Type B pancreatic cell (in vitro differentiated cells): ENCODE data around the gene IL12RB2. TPM values are rescaled to one million over a fixed set of nuclear protein-coding genes. Genes with fewer than 3 reads are reported as not detected.

Experiments used
- DNase-seq: peaks from one replicate; pipeline ENCODE4 v3.0.0; 2021; ENCODE audit warnings: mixed read lengths; ENCODE audit not compliant: unreplicated experiment; ENCODE audit errors: extremely low spot score
- H3K27ac Mint-ChIP-seq: 2 replicates; pipeline ENCODE4 v1.8.0; 2021; ENCODE audit warnings: mild to moderate bottlenecking, mixed read lengths
- H3K27me3 Mint-ChIP-seq: 2 replicates; pipeline ENCODE4 v1.8.0; 2021; ENCODE audit warnings: mixed read lengths
- H3K36me3 Mint-ChIP-seq: 2 replicates; pipeline ENCODE4 v1.8.0; 2021; ENCODE audit warnings: mixed read lengths
- H3K4me1 Mint-ChIP-seq: one replicate; pipeline ENCODE4 v1.8.0; 2021; ENCODE audit warnings: mixed read lengths; ENCODE audit not compliant: unreplicated experiment
- H3K4me3 Mint-ChIP-seq: 2 replicates; pipeline ENCODE4 v1.8.0; 2021; ENCODE audit warnings: mild to moderate bottlenecking, mixed read lengths
- H3K9me3 Mint-ChIP-seq: 2 replicates; pipeline ENCODE4 v1.8.0; 2021; ENCODE audit warnings: mixed read lengths
- total RNA-seq: library from RNA; stranded (reverse); gene quantifications from 2 replicates; pipeline ENCODE4 v1.2.1, GENCODE V29; 2021; ENCODE audit warnings: low replicate concordance
- TF ChIP-seq, protein P1 (sequence below): fragments of 200-600 bp; sonication (generic); conservative IDR thresholded peaks from 2 replicates; pipeline ENCODE4 v1.5.0; 2021; ENCODE audit warnings: antibody characterized with exemption, mild to moderate bottlenecking

IL12RB2 gene
- total RNA-seq, 1 donor from 2014 or later = 0.46 TPM

DNA sequence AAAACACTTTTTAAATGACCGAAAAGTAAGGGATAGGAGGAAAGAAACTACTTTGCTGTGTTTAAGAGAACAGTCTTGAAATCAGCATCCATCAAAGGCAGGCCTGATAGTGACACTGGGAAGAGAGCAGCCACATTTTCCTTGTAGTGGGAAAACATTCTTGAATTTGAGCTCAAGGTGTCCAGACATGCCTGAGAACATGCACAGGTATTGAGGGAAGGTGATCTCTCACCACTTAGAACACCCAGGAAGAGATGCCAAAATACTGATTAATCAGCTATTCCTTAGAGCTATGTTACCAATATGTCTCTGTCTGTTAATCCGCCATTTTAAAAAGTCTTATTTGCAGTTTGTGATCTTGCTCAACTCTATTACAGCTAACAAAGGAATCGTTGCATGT lies 25.9 kb downstream of the IL12RB2 start:
- H3K4me3 Mint-ChIP-seq = no peak overlapping the region
- TF ChIP-seq, protein P1, sequence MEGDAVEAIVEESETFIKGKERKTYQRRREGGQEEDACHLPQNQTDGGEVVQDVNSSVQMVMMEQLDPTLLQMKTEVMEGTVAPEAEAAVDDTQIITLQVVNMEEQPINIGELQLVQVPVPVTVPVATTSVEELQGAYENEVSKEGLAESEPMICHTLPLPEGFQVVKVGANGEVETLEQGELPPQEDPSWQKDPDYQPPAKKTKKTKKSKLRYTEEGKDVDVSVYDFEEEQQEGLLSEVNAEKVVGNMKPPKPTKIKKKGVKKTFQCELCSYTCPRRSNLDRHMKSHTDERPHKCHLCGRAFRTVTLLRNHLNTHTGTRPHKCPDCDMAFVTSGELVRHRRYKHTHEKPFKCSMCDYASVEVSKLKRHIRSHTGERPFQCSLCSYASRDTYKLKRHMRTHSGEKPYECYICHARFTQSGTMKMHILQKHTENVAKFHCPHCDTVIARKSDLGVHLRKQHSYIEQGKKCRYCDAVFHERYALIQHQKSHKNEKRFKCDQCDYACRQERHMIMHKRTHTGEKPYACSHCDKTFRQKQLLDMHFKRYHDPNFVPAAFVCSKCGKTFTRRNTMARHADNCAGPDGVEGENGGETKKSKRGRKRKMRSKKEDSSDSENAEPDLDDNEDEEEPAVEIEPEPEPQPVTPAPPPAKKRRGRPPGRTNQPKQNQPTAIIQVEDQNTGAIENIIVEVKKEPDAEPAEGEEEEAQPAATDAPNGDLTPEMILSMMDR = no peak
- no peaks in the 10 kb centered on the region for H3K27me3 Mint-ChIP-seq
- no peaks in the 10 kb centered on the region for H3K36me3 Mint-ChIP-seq
- DNase-seq = no peak
- H3K4me1 Mint-ChIP-seq = no peaks in the 10 kb centered on the region
- no peak overlapping the region for H3K27ac Mint-ChIP-seq
- no peaks in the 10 kb centered on the region for H3K9me3 Mint-ChIP-seq

DNA sequence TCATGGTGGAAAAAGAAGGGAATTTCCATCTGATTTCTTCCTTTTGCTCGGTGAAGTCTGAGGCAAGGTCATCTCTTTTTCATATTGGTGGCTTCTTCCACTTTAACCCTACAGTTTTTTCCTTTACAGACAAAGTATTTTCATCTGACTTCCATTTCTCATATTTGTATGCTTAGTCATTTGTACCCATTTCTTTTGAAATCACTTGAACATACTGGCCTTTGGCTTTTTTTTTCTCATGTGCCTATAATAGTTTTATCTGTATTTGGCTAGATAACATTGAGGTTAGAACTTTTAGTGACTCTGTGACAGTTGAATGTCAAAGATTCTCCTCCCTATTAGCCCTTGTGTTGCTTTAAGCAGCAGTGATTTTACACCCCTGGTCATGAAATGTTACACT lies 27.7 kb downstream of the IL12RB2 start:
- no peak overlapping the region for H3K4me3 Mint-ChIP-seq
- no peaks in the 10 kb centered on the region for H3K27me3 Mint-ChIP-seq
- H3K36me3 Mint-ChIP-seq = no peaks in the 10 kb centered on the region
- TF ChIP-seq, protein P1 = no peak
- H3K27ac Mint-ChIP-seq = no peak overlapping the region
- no peaks in the 10 kb centered on the region for H3K4me1 Mint-ChIP-seq
- DNase-seq = no peak
- no peaks in the 10 kb centered on the region for H3K9me3 Mint-ChIP-seq

DNA sequence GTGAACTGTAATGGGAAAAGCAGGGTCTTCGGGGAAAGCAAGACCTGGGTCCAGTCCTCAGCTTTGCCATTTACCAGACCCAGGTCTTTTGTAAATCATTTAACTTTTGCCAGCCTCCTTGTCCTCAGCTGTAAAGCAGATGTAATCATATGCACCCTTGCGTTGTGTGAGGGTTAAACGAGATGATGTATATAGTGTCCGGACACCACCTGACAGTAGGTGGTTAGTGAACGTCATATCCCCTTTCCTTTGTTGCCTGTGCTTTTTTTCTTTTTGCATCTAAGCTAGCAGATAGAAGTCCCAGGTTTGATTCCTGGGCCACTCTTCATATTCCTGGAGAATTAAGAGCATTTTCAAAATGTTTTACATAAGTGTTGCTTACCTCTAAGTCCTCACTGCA lies 28.5 kb downstream of the IL12RB2 start:
- Mint-ChIP-seq H3K4me1 (no peaks in the 10 kb centered on the region), H3K9me3 (no peaks in the 10 kb centered on the region), H3K27me3 (no peaks in the 10 kb centered on the region), H3K27ac (no peak overlapping the region), H3K4me3 (no peak overlapping the region), H3K36me3 (no peaks in the 10 kb centered on the region)
- DNase-seq = no peak
- TF ChIP-seq, protein P1 = no peak

DNA sequence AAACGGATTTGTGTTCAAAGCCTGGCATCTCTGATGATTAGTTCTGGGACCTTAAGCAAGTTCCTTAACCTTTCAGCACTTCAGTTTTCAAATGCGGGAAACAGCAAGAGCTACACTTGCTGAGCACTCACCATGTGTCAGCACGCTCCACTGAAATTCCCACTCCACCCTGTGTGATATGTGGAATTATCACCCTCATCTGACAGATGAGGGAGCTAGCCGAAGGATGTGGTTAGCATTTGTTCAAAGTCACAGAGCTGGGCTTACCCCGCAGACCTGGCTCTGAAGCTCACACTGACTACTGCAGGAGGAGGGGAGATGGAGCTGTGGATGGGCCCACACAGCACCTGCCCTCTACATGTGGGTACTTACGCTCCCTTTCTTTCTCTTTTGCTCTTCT lies 29.1 kb downstream of the IL12RB2 start:
- no peaks in the 10 kb centered on the region for H3K4me1 Mint-ChIP-seq
- TF ChIP-seq, protein P1 = no peak

DNA sequence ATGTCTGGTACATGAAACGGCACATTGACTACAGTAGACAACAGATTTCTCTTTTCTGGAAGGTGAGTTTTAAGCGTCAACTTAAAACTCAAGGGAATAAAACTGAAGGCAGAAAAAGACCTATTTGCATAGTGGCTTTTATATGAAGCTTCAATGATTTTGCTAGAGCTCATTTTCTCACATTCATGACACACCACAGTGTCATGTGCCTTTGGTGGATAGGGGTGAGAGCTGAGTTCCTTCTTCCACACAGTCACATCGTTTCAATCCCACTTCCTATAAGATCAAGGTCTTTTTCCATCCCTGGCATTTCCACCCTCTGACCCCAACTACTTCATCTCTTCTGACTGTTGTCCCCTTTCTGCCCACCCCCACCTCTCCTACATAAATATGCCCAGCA lies 31.0 kb downstream of the IL12RB2 start:
- Mint-ChIP-seq H3K27me3 (no peaks in the 10 kb centered on the region), H3K9me3 (no peaks in the 10 kb centered on the region), H3K27ac (no peak overlapping the region), H3K4me1 (no peaks in the 10 kb centered on the region), H3K36me3 (no peaks in the 10 kb centered on the region), H3K4me3 (no peak overlapping the region)
- TF ChIP-seq, protein P1 = no peak
- DNase-seq = no peak

More for the DNA sequence above, 29.1 kb downstream of the IL12RB2 start:
- DNase-seq = no peak
- Mint-ChIP-seq H3K36me3 (no peaks in the 10 kb centered on the region), H3K27ac (no peak overlapping the region), H3K9me3 (no peaks in the 10 kb centered on the region), H3K4me3 (no peak overlapping the region), H3K27me3 (no peaks in the 10 kb centered on the region)
